IMR-90 (cell line): Measurements from ENCODE around the gene MTIF2. TPM values are rescaled to one million over a fixed set of nuclear protein-coding genes. Genes with fewer than 3 reads are reported as not detected.

Experiments used
- ATAC-seq: fragments of 200-7000 bp; cut with Tn5 transposase; 2 replicates; pipeline ENCODE4 v1.9.1; 2020; ENCODE audit warnings: low read depth, mild to moderate bottlenecking, moderate library complexity
- BruUV-seq: library from RNA; stranded (reverse); fragments of 400-500 nt; replicated peaks from 2 replicates; lab custom pipeline; 2021; lab: Mats Ljungman, UMichigan
- CTCF ChIA-PET: fragments of 300-600 bp; formaldehyde crosslinking; extraction: SDS; loops from one replicate; lab custom pipeline; 2021; ENCODE audit warnings: antibody characterized with exemption; lab: Yijun Ruan, JAX
- POLR2A ChIA-PET: fragments of 300-600 bp; sonication (Branson Sonifier 250); formaldehyde crosslinking; loops from one replicate; lab custom pipeline; 2022; ENCODE audit warnings: antibody characterized with exemption; ENCODE audit not compliant: unreplicated experiment; lab: Charles Lee
- DNase-seq: peaks from one replicate; pipeline ENCODE4 v3.0.0; 2013
- H2AFZ ChIP-seq: replicated peaks from 2 replicates; pipeline ENCODE3; 2013; ENCODE audit warnings: low read length, mild to moderate bottlenecking; ENCODE audit not compliant: poor library complexity
- H2AK5ac ChIP-seq: 2 replicates; pipeline ENCODE4 v1.6.1; 2013; ENCODE audit warnings: low read depth, low read length, inconsistent platforms
- H2AK9ac ChIP-seq: replicated peaks from 2 replicates; pipeline ENCODE3; 2013; ENCODE audit warnings: mild to moderate bottlenecking, low read depth, low read length, moderate library complexity; ENCODE audit not compliant: poor library complexity
- H2BK120ac ChIP-seq: 2 replicates; pipeline ENCODE4 v1.6.1; 2013; ENCODE audit warnings: low read depth, low read length, inconsistent platforms
- H2BK15ac ChIP-seq: 3 replicates; pipeline ENCODE4 v1.6.1; 2013; ENCODE audit warnings: low read depth, low read length, inconsistent platforms
- H2BK20ac ChIP-seq: 2 replicates; pipeline ENCODE4 v1.6.1; 2013; ENCODE audit warnings: low read depth, mild to moderate bottlenecking, inconsistent platforms, low read length, moderate library complexity
- H2BK5ac ChIP-seq: 2 replicates; pipeline ENCODE4 v1.6.1; 2013; ENCODE audit warnings: mild to moderate bottlenecking, low read depth, low read length, inconsistent platforms; ENCODE audit not compliant: poor library complexity, severe bottlenecking
- H3K14ac ChIP-seq: replicated peaks from 2 replicates; pipeline ENCODE4 v1.6.1; 2013; ENCODE audit warnings: low read depth, low read length, inconsistent platforms
- H3K18ac ChIP-seq: 2 replicates; pipeline ENCODE4 v1.6.1; 2013; ENCODE audit warnings: low read depth, low read length, control low read depth
- H3K23ac ChIP-seq: 2 replicates; pipeline ENCODE4 v1.6.1; 2013; ENCODE audit warnings: low read depth, low read length, inconsistent platforms
- H3K27ac ChIP-seq: 2 replicates; pipeline ENCODE4 v1.5.1; 2013; ENCODE audit warnings: mild to moderate bottlenecking, control low read depth, low read length; ENCODE audit not compliant: insufficient read depth
- H3K27me3 ChIP-seq: 2 replicates; pipeline ENCODE4 v1.6.1; 2013; ENCODE audit warnings: low read length; ENCODE audit not compliant: control insufficient read depth, insufficient read depth
- H3K36me3 ChIP-seq: 2 replicates; pipeline ENCODE4 v1.6.1; 2013; ENCODE audit warnings: low read length, mixed read lengths; ENCODE audit not compliant: control insufficient read depth, insufficient read depth
- H3K4ac ChIP-seq: 2 replicates; pipeline ENCODE4 v1.6.1; 2013; ENCODE audit warnings: low read depth, low read length, inconsistent platforms
- H3K4me1 ChIP-seq: 2 replicates; pipeline ENCODE4 v1.6.1; 2013; ENCODE audit warnings: low read length, mixed read lengths; ENCODE audit not compliant: control insufficient read depth, insufficient read depth
- H3K4me2 ChIP-seq: 2 replicates; pipeline ENCODE4 v1.6.1; 2013; ENCODE audit warnings: low read depth, mild to moderate bottlenecking, control low read depth, low read length, moderate library complexity
- H3K4me3 ChIP-seq: 2 replicates; pipeline ENCODE4 v1.5.1; 2013; ENCODE audit warnings: low read depth, mild to moderate bottlenecking, control low read depth, low read length, moderate library complexity; ENCODE audit not compliant: insufficient read depth
- H3K56ac ChIP-seq: 2 replicates; pipeline ENCODE4 v1.6.1; 2013; ENCODE audit warnings: low read length, inconsistent platforms; ENCODE audit not compliant: insufficient read depth; ENCODE audit errors: extremely low read depth
- H3K79me1 ChIP-seq, 2 experiments: 2 replicates each; pipeline ENCODE4 v1.6.1; 2013; ENCODE audit warnings: low read length in 2 of 2, inconsistent platforms in 1 of 2, low read depth in 1 of 2
- H3K9ac ChIP-seq: 2 replicates; pipeline ENCODE4 v1.6.1; 2013; ENCODE audit warnings: low read depth, low read length, control low read depth
- H3K9me1 ChIP-seq: 2 replicates; pipeline ENCODE4 v1.6.1; 2013; ENCODE audit warnings: low read length, inconsistent platforms; ENCODE audit not compliant: insufficient read depth
- H3K9me3 ChIP-seq: 2 replicates; pipeline ENCODE4 v1.6.1; 2013; ENCODE audit warnings: low read length; ENCODE audit not compliant: control insufficient read depth, insufficient read depth
- H4K20me1 ChIP-seq: 2 replicates; pipeline ENCODE4 v1.6.1; 2013; ENCODE audit warnings: low read length, inconsistent platforms; ENCODE audit not compliant: insufficient read depth
- H4K5ac ChIP-seq: 2 replicates; pipeline ENCODE4 v1.6.1; 2013; ENCODE audit warnings: mild to moderate bottlenecking, low read depth, low read length, control low read depth
- H4K8ac ChIP-seq, 2 experiments: 2 replicates each; pipeline ENCODE4 v1.6.1; 2013; ENCODE audit warnings: low read depth in 2 of 2, low read length in 2 of 2, control low read depth in 1 of 2, inconsistent platforms in 1 of 2
- H4K91ac ChIP-seq: 2 replicates; pipeline ENCODE4 v1.6.1; 2013; ENCODE audit warnings: low read depth, low read length, inconsistent platforms; ENCODE audit not compliant: insufficient read depth
- BHLHE40 ChIP-seq: fragments of 150-350 bp; IDR thresholded peaks from 2 replicates; pipeline ENCODE4 v1.6.1; 2016; ENCODE audit warnings: mild to moderate bottlenecking, low read depth, low read length
- CEBPB ChIP-seq: IDR thresholded peaks from 2 replicates; pipeline ENCODE4 v1.6.1; 2012; ENCODE audit warnings: low read depth, low read length, improper control_type of control experiment
- CTCF ChIP-seq: conservative IDR thresholded peaks from 2 replicates; pipeline ENCODE4 v1.5.1; 2012; ENCODE audit warnings: mild to moderate bottlenecking, low read depth, low read length, improper control_type of control experiment
- ELK1 ChIP-seq: fragments of 150-350 bp; IDR thresholded peaks from 2 replicates; pipeline ENCODE4 v1.6.1; 2016; ENCODE audit warnings: low read depth, mild to moderate bottlenecking, low read length, moderate library complexity, borderline replicate concordance
- FOS ChIP-seq: fragments of 150-350 bp; IDR thresholded peaks from 2 replicates; pipeline ENCODE4 v1.6.1; 2016; ENCODE audit warnings: low read depth, low read length
- MAFK ChIP-seq: IDR thresholded peaks from 2 replicates; pipeline ENCODE4 v1.6.1; 2012; ENCODE audit warnings: low read depth, low read length, improper control_type of control experiment
- MAZ ChIP-seq: IDR thresholded peaks from 2 replicates; pipeline ENCODE4 v1.6.1; 2012; ENCODE audit warnings: low read depth, mild to moderate bottlenecking, low read length, improper control_type of control experiment, moderate library complexity, borderline replicate concordance
- MXI1 ChIP-seq: IDR thresholded peaks from 2 replicates; pipeline ENCODE4 v1.6.1; 2012; ENCODE audit warnings: low read depth, mild to moderate bottlenecking, low read length, moderate library complexity, borderline replicate concordance
- NFE2L2 ChIP-seq: fragments of 150-350 bp; IDR thresholded peaks from 2 replicates; pipeline ENCODE4 v1.6.1; 2016; ENCODE audit warnings: low read depth, mild to moderate bottlenecking, low read length
- RAD21 ChIP-seq: IDR thresholded peaks from 2 replicates; pipeline ENCODE4 v1.6.1; 2012; ENCODE audit warnings: low read length, improper control_type of control experiment
- RCOR1 ChIP-seq: IDR thresholded peaks from 2 replicates; pipeline ENCODE4 v1.6.1; 2012; ENCODE audit warnings: mild to moderate bottlenecking, low read length, improper control_type of control experiment; ENCODE audit not compliant: insufficient replicate concordance
- USF2 ChIP-seq: fragments of 150-350 bp; IDR thresholded peaks from 2 replicates; pipeline ENCODE4 v1.6.1; 2017; ENCODE audit warnings: mild to moderate bottlenecking, antibody characterized with exemption, low read length, low read depth
- WGBS, 2 experiments: methylation state at CpG; one replicate each; pipeline versions ENCODE4 v1.1.5 to v1.1.7; 2013; ENCODE audit warnings: missing lambda C conversion rate in 2 of 2; ENCODE audit not compliant: insufficient read length in 1 of 2; ENCODE audit errors: extremely low coverage in 2 of 2; 5-methylcytosine and 5-hydroxymethylcytosine counted together
- dilution Hi-C: fragments of 300-500 bp; cut with HindIII; formaldehyde crosslinking; loops from one replicate; pipeline ENCODE4 v1.14.3; 2018; ENCODE audit warnings: low sequenced_read_pairs; ENCODE audit not compliant: unreplicated experiment
- in situ Hi-C: fragments of 300-500 bp; cut with MboI; formaldehyde crosslinking; loops from 3 replicates; pipeline ENCODE4 v1.14.3; 2019; ENCODE audit warnings: low sequenced_read_pairs, inconsistent platforms, mixed read lengths
- intact Hi-C: fragments of 100-400 bp; cut with micrococcal nuclease; formaldehyde crosslinking; loops from 2 replicates; pipeline ENCODE4 v1.10.0; 2022
- polyA plus RNA-seq, 3 experiments: library from polyadenylated mRNA; depleted of rRNA; stranded (reverse); fragments of >200 nt; gene quantifications; 2 replicates each; pipeline ENCODE4 v1.2.3, GENCODE V29; 2012; ENCODE audit warnings: low replicate concordance in 1 of 3
- total RNA-seq: library from RNA; depleted of rRNA; stranded (reverse); fragments of >200 nt; gene quantifications from 2 replicates; pipeline ENCODE4 v1.2.3, GENCODE V29; 2012

MTIF2 gene
- total and polyA plus RNA-seq, 2 of the 4 experiments (the other 2 are of a cell fraction): 10.8 to 22.6 TPM

DNA sequence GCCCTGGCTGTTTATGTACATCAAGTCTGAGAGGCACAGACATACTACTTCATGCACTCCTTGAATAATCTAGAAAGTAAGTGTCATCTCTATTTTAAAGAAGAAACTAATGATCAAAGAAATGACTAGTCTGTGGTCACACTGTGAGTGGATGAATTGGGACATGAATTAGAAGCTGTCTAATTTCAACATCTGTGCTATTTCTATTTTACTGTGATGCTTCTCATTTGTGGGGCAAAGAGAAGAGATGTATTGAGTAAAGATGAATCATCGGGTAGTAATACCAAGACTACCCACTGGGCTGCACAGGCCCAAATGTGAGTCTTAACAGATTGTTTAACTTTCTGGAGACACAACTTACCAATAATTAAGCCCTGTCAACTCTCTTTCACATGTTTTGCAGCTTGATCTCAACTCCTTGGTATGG lies 42.4 kb upstream of the MTIF2 start:
- Histone ChIP-seq H4K91ac (no peak overlapping the region), H2AFZ (no peak overlapping the region), H2BK5ac (no peak overlapping the region), H3K4me2 (no peak overlapping the region), H2BK120ac (no peak overlapping the region), H2AK9ac (no peak overlapping the region), H3K27me3 (no peaks in the 10 kb centered on the region), H4K5ac (no peak overlapping the region), H3K4me3 (no peak overlapping the region), H3K79me1 (peaks cover 0 to 3% of the 10 kb centered on the region in 2 experiments; a peak in 1 of 4 replicates), H3K56ac (no peak overlapping the region), H2AK5ac (no peak overlapping the region), H3K36me3 (peaks cover 16% of the 10 kb centered on the region), H3K9me1 (peaks cover 7% of the 10 kb centered on the region), H2BK20ac (no peak overlapping the region), H3K14ac (no peak overlapping the region), H3K9me3 (no peaks in the 10 kb centered on the region), H3K18ac (no peak overlapping the region), H4K8ac (no peak overlapping the region), H3K4ac (no peak overlapping the region), H3K23ac (no peak overlapping the region), H2BK15ac (no peak overlapping the region), H3K27ac (no peak overlapping the region), H3K9ac (no peak overlapping the region; the same call in 1 of the 2 replicates), H4K20me1 (no peaks in the 10 kb centered on the region), H3K4me1 (peaks cover 2% of the 10 kb centered on the region)
- DNase-seq: peak; percentile 56
- no peak for TF ChIP-seq NFE2L2
- TF ChIP-seq RAD21: peak; percentile 31; the same call in 1 of the 2 replicates
- TF ChIP-seq MAFK: no peak
- no peak for TF ChIP-seq MAZ
- TF ChIP-seq USF2: no peak
- peak; percentile 23; the same call in 1 of the 2 replicates for TF ChIP-seq FOS
- TF ChIP-seq CEBPB: no peak
- peak; percentile 34 for TF ChIP-seq CTCF
- no peak for TF ChIP-seq ELK1
- TF ChIP-seq BHLHE40: no peak
- no peak for TF ChIP-seq RCOR1
- TF ChIP-seq MXI1: no peak
- POLR2A ChIA-PET: no interaction called here
- no TSS peak for BruUV-seq
- in situ Hi-C loops: no loop called here
- dilution Hi-C loops: no loop called here
- intact Hi-C loops: no loop called here
- CTCF ChIA-PET: interaction anchor here (0.6 to 1.0 kb wide), 3 partner anchors 8 to 15 kb away, joined by 3 read pairs; no protein-coding TSS in a partner anchor
- no CpG with 5 or more reads among the region's 1 CpG for WGBS, 2 experiments
- ATAC-seq: peak; percentile 95
